ENCODE results near the gene RAD52.

DNA sequence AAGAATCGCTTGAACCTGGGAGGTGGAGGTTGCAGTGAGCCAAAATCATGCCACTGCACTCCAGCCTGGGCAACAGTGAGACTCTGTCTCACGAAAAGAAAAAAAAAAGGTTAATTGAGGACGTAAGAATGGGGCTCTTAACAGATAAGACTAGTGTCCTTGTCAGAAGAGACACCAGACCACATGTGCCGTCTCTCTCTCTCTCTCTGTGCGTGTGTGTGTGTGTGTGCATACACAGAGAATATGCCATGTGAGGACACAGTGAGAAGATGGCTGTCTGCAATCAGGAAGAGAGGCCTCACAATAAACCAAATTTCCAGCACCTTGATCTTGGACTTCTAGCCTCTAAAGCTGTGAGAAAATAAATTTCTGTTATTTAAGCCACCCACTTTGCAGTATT is 29.9 kb upstream of the RAD52 start:
- TF ChIP-seq CTCF (conservative IDR thresholded peaks at IDR 0.05; ENCODE audit: low read length) (no peak), EZH2phosphoT487 (IDR thresholded peaks at IDR 0.05; ENCODE audit: borderline replicate concordance, low read depth, low read length) (no peak)

Measured in OCI-LY7 (cell line).